Spleen (tissue), 7 donors: Measurements from ENCODE around the gene IDI2.

Experiments
- CTCF ChIP-seq, 11 experiments: fragments of 200-600 bp in 7 of 11; fragments of 450-650 bp in 4 of 11; sonication (generic) in 4 of 11; IDR thresholded peaks in 8 of 11; conservative IDR thresholded peaks in 3 of 11; 1 replicate in 7 of 11; 2 replicates in 4 of 11; pipeline versions ENCODE4 v1.4.0 to v1.8.0; 2016 to 2021; ENCODE audit warnings: antibody characterized with exemption in 11 of 11, inconsistent platforms in 4 of 11, mild to moderate bottlenecking in 1 of 11
- POLR2A ChIP-seq, 3 donors: fragments of 450-650 bp; IDR thresholded peaks; one replicate each; pipeline ENCODE4 v1.5.1; 2017; ENCODE audit warnings: antibody characterized with exemption in 3 of 3, mild to moderate bottlenecking in 1 of 3
- POLR2AphosphoS5 ChIP-seq, 3 donors: sonication (generic); formaldehyde crosslinking; IDR thresholded peaks; one replicate each; pipeline ENCODE4 v1.5.1; 2017; ENCODE audit warnings: antibody characterized with exemption in 3 of 3
- donor health status: DM: no; HTN: no; CAD: no; lungs with moderate emphysema.
- donor health status: DM: no; HTN: no; CAD: no.
- donor health status: DM: no; HTN: no; CAD: no.

- TF ChIP-seq CTCF (IDR thresholded peaks at IDR 0.05 in 8 of 11, conservative IDR thresholded peaks at IDR 0.05 in 3 of 11) (no peak), POLR2A (IDR thresholded peaks at IDR 0.05) (peak in 2 of 3 donors; percentile 39 to 85), POLR2AphosphoS5 (IDR thresholded peaks at IDR 0.05) (peak; percentile 54 to 97 (median 84))
Measured at GRCh38 chr10:1043532-1043995, 17.9 kb upstream of the IDI2 start.
